ENCODE data around the gene STN1.

Gene STN1, protein sequence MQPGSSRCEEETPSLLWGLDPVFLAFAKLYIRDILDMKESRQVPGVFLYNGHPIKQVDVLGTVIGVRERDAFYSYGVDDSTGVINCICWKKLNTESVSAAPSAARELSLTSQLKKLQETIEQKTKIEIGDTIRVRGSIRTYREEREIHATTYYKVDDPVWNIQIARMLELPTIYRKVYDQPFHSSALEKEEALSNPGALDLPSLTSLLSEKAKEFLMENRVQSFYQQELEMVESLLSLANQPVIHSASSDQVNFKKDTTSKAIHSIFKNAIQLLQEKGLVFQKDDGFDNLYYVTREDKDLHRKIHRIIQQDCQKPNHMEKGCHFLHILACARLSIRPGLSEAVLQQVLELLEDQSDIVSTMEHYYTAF

DNA sequence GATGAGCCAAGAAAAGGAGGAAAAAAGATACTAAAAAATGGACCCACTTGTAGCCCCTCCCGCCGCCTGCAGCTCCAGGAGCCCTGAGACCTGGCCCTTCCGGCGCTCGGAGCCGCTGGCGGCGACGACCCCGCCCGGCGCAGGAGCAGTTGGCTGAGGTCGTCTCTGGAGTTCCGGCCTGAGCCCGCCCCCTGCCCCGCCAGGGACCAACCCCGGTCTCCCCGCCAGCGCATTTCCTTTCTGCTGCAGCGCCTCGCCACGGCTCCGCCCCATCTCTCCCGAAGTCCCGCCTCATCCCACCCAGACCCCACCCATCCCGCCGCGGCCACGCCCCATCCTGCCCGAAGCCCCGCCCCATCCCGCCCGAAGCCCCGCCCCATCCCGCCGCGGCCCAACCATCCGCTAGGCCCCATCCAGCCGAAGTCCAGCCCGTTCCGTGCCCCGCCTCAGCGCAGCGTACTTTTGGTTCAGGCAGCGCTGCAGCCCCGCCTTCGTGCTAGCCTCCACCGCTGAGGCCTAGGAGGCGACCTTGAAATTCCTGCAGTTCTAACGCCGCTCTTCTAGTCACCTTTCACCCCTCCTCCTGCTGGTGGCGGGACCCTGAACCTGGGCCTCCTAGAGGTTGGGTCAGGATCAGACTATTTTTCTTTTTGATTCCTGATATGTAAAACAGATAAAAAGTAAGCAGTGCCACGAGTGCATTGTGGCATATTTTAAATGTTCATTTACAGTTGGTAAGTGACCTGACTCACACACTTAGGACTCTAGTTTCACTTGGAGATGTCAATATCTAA, at the start of gene STN1:
Gene STN1 (minus strand): TSS at position 132 of the 794 bp plus-strand sequence. CDS start 590 bp downstream, outside the sequence.
- DNase-seq, result peak; percentile 93 to 95

DNA sequence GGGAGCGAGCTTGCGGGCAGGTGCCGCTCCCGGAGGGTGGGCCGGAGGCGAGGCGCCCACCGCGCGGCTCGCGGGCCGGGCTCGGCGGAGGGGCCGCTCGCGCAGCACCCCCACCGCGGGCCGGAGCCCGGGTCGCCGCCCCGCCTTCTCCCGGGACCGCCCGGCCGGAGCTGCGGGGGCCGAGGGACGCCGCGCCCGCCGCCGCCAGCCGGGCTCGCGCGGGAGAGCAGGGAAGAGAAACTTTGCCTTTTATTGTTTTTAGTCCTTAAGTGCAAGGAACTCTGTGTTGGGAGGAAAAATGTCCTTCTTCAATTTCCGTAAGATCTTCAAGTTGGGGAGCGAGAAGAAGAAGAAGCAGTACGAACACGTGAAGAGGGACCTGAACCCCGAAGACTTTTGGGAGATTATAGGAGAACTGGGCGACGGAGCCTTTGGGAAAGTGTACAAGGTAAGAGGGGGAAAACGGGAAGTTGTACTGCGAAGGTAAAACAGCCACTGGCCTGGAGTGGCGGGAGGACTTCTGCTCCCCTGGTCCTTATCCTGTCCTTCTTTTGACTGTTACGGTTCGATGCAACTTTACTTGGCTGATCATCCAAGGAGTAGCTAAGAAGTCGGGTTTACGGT, 49.6 kb upstream of the STN1 start:
- DNase-seq, result peak; percentile 37 to 51

DNA sequence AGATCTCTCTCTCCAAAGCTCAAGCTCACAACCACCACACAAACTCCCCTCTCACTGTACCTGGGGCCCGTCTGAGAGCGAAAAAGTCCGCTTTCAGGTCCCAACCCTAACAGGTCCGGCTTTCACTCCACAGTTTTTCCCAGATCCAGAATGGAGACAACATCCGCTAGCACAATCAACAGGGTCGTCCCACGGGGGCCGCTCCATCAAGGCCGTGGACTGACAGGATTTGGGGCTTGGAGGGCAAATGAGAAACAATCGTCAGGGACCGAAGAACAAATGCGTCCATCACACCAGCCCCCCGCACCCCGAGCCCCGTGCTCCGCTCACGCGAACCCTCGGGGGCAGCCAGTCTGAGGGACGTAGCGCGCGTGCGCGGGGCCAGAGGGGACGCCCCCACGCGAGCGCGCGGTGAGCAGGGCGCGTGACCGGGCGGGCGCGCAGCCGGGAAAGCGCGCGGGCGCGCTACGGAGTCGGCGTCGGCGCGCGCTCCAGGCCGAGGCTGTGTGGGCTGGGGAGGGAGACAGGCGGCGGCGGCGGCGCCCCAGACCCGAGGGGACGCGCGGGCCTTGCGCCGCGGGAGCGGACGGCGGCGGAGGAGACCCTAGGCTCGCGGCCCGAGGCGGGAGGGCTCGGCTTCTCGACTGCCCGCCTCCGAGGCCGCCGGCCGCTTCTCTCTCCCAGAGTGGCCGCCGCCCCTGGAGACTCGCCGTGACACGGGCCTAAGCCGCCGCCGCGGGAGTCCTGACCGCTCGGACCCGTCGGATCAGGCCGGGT, 48.9 kb upstream of the STN1 start, which contains the start of gene SLK:
Gene SLK (plus strand): TSS at position 470 of the 777 bp plus-strand sequence. CDS start 606 bp downstream, outside the sequence.
- DNase-seq, result peak; percentile 82 to 86

DNA sequence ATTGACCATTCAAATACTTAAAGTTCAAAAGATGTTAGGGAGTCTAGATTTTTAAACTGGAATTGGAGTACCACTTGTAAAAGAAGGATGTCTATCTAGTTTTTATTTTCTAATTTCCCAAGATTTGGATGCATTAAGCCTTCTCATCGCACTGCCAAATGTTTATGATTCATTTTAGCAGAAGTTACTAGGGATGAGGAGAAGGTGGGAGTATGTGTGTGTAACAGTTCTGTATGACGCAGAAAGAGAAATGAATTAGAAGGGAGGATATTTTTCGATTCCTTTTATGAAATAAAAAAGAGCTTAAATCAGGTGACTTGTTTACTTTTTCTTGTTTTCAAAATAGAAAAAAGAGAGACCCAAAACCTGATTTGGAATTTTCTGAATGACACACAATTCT, 42.1 kb upstream of the STN1 start:
- DNase-seq, result no peak

DNA sequence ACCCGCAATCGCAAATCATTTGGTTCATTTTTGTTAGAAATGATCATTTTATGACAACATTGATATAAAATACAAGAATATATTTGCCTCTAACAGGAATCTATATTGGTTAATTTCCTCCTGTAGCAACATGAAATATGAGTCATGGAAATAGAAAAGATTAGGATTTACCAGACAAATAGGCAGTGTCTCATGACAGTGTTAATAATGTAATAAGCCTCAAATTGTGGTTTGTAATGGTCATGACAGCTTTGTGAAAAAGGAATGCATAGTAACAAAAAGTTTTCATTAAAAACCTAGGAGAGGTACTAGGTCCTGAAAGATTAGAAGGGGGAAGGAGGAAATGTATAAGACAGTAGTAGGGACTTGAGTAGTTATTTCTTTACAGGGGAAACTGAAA, 41.0 kb upstream of the STN1 start:
- peak in 1 of 2 donors; percentile 33 for DNase-seq

DNA sequence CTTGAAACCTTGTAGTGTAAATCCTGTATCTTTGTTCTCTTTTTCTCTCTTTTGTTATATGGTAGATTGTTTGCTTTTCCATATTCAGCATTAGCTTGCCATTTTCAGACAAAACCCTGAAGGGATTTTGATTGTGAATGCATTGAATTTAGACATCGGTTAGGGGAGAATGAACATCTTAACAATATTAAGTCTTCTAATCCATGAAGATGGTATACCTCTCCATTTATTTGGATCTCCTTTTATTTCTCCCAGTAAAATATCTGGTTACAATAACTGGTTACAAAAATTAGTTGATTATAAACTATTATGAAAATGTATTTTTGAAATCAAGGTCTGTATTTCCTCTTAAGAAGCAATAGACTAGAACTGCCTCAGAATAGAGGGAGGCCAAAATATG, 36.6 kb upstream of the STN1 start:
- DNase-seq, result no peak

DNA sequence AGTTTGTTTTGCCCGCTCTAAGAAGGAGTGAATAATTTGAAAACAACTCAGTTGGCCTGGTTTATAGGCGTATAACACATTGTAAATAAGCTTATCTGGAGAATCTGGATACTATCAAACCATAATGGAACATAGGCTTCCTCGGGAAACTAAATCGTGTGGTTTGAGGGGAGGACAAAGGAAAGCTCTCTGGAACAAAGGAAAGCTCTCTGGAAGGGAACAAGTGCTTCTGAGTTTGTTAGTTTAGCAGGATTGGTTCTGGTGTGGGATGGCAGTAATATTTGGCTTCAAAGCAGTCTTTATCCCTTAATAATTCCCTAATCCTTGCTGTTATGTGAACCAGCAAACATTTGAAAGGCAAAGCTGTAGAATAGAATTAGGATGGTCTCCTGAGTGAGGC, 34.0 kb upstream of the STN1 start:
- DNase-seq, result no peak

DNA sequence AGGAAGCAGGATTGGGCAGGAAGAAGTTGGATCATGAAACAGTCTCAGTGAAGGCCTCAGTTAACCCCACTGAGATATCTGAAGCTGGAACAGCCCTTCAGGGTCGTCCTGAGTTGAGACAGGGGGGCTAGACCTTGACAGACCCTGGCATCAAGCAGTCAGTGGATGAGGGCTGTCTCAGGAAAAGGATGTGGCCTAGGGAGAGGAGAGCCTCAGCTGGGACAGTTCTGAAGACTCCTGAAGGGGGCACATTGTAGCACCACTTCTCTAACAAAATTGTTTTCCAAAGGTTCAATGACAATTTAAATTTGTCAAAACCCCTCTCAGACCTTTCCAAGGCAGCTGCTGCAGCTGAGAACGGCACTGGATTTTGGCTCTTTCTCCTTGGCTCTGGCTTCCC, 33.2 kb upstream of the STN1 start:
- no peak for DNase-seq

DNA sequence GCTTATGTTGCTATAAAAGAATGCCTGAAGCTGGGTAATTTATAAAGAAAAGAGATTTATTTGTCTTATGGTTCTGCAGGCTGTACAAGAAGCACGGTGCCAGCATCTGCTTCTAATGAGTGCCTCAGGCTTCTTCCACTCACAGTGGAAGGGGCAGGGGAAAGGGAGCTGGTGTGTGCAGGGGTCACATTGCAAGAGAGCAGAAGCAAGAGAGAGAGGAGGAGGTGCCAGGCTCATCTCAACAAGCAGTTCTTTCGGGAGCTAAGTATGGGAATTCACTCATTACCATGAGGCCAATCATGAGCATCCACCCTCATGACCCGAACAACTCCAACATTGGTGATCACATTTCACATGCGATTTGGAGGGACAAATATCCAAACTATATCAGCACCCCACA, 31.7 kb upstream of the STN1 start:
- DNase-seq, result no peak

DNA sequence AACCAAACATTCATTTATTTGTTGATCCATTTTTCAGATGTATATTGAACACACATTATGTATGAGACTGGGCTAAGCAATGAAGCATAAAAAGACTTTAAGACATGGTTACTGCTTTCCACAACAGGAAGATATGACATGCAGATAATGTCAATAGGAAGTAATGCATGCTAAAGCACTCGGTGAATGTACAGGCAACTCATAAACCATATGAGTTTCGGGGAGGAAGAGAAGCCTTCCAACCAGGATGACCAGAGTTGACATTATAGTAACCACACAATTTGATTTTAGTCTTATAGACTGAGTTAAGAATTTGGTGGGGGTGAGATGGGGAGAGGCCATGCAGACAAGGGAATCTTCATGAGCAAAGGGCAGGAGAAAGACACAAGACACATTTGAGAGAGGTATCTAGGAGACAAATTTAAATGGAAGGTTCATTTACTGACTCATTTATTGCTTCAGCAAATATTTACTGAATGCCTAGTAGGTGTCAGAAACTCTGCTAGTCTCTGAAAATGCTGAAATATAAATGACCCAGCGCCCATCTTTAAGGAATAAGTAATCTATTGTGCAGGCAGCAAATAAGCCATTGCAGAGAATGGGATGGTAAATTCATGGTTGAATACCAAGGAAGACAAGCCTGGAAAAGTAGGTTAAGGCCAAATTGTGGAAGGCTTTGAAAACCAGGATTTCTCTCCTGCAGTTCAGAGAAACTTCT, 30.0 kb upstream of the STN1 start:
- DNase-seq, result no peak

DNA sequence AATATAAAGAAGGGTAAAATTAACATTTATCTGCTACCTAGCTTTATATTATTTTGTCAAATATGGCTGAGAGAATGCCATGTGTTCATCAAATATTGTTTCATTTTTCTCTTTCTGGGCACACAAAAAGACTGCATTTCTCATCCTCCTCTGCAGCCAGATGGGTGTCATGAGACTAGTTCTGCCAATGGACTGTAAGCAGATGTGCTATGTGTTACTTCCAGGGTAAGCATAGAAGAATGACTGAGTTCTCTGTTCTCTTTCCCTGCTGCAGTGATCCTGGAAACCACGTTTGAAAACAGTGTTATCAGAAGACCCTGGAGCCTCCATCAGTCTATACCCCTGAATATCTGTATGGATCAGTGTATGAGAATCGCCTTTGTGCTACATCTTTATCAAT, 24.9 kb upstream of the STN1 start:
- DNase-seq, result no peak

DNA sequence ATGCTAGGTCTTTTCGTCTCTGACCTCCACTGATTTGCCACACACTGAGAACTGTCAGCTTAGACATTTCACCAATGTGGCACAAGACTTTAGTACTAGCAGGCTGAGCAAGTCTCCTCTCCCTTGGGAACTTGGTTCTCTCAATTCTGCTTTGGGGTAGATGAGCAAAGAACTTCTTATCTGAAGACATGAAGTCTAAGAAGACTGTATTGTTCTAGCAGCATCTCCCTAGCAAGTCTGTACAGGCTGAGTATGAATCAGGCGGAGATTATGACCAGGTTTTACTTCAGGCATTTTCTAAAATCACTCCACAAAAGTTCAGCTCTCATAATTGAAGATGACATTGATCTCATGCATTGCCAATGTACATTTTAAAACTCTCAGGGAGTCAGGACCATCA, 23.8 kb upstream of the STN1 start:
- no peak for DNase-seq

DNA sequence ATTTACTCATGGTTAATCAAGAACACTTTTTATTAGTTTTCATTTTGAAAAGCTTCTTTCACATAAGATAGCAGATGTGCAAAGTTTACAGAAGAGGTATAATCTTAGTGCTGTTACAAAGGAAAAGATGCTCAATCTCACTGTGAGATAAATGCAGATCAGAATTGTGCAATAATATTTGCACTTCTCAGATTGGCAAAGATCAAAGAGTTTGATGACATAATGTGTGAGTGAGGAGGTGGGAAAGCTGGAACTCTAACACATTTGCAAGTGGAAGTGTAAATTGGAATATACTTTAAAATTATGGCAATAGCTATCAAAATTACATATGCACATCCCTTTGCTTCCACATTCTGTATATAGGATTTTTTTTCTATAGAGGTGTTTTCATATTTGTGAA, 21.5 kb upstream of the STN1 start:
- no peak for DNase-seq

DNA sequence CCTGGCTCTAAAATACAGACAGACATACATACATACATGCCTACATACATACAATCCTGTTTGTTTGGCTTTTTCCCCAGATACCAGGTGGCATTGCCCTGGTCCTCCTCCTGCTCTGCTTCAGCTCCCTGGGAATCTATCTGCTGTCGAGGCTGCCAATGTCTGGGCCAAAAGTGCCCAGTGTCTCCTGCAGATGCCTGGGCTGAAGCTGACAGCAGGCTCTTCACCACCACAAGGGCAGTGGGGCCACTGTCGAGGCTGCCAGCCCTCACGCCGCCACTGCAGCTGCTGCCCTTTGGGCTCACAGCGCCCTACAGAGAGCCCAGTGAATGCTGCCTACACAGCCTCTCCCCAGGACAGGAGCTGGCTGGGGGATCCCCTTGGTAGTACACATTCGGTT, 18.0 kb upstream of the STN1 start:
- no peak for DNase-seq

DNA sequence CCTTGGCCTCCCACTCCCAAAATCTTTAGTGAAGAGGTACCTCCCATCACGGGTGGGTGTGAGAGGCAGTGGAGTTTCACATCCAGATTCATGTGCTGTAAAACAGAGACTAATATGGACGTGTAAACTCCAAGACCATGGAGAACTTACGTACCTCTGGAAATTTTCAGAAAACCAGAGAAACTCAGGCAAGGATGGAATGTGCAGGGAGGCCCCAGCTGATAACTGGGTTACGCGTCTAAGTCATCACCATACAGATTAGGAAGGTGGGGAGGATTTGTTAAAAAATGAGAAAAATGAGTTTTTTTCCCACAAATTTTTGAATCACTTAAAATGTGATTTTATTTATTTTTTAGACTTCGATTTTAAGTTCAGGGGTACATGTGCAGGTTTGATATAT, 16.3 kb upstream of the STN1 start:
- DNase-seq, result no peak

DNA sequence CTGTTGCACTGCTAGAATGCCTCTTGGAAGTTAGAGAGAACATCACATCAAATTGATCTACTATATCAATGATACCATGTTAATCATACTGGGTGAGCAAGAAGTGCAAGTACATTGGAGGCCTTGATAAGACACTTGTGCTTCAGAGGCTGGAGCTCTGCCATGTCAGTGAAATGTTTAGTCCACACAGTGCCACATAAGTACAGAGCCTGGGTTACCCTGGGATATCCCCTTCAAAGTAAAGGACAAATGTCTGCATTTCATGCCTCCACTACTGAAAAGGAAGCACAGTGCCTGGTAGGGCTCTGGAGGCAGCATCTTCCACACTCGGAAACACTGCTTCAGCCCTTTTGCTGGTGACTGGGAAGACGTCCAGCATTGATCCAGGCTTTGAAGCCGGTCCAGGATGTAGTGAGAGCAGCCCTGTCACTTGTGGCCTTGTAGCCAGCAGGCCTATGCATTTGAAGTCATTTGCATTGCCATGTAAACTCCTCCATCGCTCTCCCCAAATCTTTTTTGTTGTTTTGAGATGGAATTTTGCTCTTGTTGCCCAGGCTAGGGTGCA, 15.7 kb upstream of the STN1 start:
- DNase-seq, result no peak

DNA sequence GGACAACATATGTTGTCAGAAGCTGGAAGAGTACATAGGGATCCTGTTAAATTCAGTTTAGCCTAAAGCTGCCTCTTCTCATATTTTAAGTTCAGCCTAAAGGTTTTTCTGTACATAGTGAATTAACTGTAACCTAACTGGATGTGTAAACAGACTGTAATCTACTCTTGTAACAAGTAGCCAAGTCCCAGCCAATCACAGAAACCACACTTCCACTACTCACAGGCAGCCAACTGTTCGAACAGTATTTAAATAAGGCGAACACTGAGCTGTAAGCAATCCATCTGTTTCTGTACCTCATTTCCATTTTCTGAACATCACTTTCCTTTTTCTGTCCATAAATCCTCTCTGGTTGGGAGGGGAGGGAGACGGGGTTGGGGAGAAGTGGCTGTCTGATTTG, 15.0 kb upstream of the STN1 start:
- DNase-seq, result no peak

DNA sequence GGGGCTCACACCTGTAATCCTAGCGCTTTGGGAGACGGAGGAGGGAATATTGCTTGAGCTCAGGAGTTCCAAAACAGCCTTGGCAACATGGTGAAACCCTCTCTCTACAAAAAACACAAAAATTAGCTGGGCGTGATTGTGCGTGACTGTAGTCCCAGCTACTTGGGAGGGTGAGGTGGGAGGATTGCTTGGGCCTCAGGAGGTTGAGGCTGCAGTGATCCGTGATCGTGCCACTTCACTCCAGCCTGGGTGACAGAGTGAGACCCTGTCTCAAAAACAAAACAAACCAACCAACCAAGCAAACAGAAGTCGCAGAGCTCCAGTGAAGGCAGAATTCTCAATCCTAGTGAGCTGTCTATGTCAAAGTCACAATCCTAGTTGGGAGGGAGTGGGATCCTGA, 14.3 kb upstream of the STN1 start:
- DNase-seq, result no peak

DNA sequence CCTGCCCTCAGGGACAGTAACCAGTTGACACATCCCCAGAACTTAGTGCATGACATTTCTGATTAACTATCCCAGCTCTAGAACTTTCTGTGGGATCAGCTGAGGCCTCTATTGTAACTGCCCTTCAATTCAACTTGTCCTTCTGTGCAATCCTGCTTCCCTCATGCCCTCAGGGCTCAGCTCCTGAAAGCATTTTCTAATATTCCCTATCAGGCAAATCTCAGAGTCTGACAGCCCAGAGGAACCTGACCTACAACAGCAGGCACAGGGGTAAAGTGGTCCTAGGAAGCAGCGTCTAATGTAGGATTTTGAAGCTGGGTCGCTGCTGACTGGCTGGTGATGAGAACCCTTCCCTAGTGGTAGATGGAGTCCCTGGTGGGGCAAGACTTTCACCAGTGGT, 13.6 kb upstream of the STN1 start:
- no peak for DNase-seq

DNA sequence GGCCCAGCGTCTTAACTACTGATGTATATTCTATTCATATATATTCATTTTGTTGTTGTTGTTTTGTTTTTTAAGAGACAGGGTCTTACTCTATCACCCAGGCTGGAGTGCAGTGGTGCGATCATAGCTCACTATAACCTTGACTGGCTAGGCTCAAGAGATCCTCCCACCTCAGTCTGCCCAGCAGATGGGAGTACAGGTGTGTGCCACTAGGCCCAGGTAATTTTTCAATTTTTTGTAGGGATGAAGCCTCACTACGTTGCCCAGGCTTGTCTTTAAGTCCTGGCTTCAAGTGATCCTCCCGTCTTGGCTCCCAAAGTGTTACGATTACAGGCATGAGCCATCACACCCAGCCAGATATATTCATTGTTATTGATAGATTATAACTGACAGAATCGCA, 12.9 kb upstream of the STN1 start:
- DNase-seq, result no peak

DNA sequence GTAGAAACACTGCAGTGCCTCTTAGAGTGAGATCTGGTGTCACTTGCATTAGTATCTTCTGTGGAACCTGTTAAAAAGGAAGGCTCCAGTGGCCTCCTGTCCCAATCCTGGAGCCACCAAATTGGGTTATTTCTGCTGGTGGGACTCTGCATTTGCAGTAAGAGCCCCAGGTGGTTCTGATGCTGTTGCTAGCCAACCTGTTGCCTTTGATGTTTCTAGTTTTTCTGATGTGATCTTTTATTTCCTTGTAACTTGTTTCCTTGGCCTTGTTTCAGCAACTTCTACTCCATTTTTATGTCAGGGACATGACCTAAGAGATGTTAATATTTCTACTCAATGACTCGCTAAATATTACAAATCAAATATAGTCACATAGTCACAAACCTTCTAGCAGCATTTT, 12.5 kb upstream of the STN1 start:
- no peak for DNase-seq

DNA sequence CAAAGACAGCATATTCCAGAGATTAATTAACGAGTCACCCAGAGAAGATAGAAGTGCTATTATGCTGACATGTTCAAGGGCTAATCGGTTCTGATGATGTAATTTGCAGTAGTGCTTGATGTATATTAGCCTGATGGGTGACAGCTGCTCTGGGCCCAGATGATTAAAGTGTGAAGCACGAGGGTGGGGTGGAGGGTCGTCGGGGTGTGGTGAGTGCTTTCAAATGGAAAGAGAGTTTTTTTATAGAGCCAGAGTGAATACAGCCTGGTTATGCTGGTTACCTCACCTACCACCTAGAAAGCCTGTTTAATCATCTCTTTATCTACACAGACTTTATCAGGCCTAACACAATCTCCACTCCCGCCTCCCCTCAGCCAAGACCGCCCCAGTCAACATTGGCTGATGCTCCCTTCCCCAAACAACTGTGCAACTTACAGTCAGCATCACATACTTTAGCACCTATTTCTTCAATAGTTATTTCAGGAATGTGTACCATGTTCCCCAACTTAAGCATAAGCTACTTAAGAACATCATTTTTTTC, 11.5 kb upstream of the STN1 start:
- DNase-seq, result no peak
